Peyer's patch (tissue), 4 donors: ENCODE data around the gene IL17RD. TPM values are rescaled to one million over a fixed set of nuclear protein-coding genes. Genes with fewer than 3 reads are reported as not detected.
A peak's percentile ranks its signal among the peaks of the same experiment; 100 is the strongest.
"Not testable (repeated sequence)": the region's sequence is repeated elsewhere in the genome, so short reads cannot be mapped to it uniquely, and the experiment has no call there.

ENCODE experiments used
- DNase-seq, 3 donors: peaks; one replicate each; pipeline ENCODE4 v3.0.0-alpha.2; 2017 to 2019
- H3K27ac ChIP-seq, 4 donors: fragments of 200-600 bp; sonication (generic); one replicate each; pipeline ENCODE4 v1.5.1; 2016 to 2019
- H3K27me3 ChIP-seq, 2 donors: fragments of 200-600 bp; sonication (generic); one replicate each; pipeline ENCODE4 v1.5.1; 2019
- H3K36me3 ChIP-seq, 3 donors: fragments of 200-600 bp; sonication (generic); one replicate each; pipeline ENCODE4 v1.5.1; 2016 to 2019
- H3K4me1 ChIP-seq, 4 donors: fragments of 200-600 bp; sonication (generic); one replicate each; pipeline ENCODE4 v1.5.1; 2016 to 2019
- H3K4me3 ChIP-seq, 4 donors: fragments of 200-600 bp; sonication (generic); 1 replicate in 3 of 4; 2 replicates in 1 of 4; pipeline ENCODE4 v1.5.1; 2016 to 2019; ENCODE audit warnings: mild to moderate bottlenecking in 1 of 4
- H3K9me3 ChIP-seq, 4 donors: fragments of 200-600 bp; sonication (generic); one replicate each; pipeline ENCODE4 v1.5.1; 2016 to 2019; ENCODE audit warnings: mild to moderate bottlenecking in 1 of 4
- CTCF ChIP-seq, 6 experiments: fragments of 450-650 bp in 4 of 6; fragments of 200-600 bp in 2 of 6; sonication (generic) in 1 of 6; IDR thresholded peaks; one replicate each; pipeline ENCODE4 v1.5.1; 2017 to 2019; ENCODE audit warnings: antibody characterized with exemption in 6 of 6, mild to moderate bottlenecking in 3 of 6, moderate library complexity in 1 of 6
- POLR2A ChIP-seq, 2 donors: fragments of 450-650 bp; IDR thresholded peaks; one replicate each; pipeline ENCODE4 v1.5.1; 2017; ENCODE audit warnings: antibody characterized with exemption in 2 of 2, mild to moderate bottlenecking in 2 of 2, moderate library complexity in 2 of 2
- total RNA-seq, 4 donors: library from RNA; depleted of rRNA; stranded (reverse); fragments of >200 nt; gene quantifications; one replicate each; pipeline ENCODE4 v1.1.0, GENCODE V29; 2016

Gene IL17RD
- total RNA-seq, 4 donors from 2014 or later = 0.88 to 5.8 (median 2.1) TPM

GRCh38 chr3:57085211-57085610 lies 79.9 kb downstream of the IL17RD start:
- no peaks in the 10 kb centered on the region for H3K9me3 ChIP-seq
- H3K27me3 ChIP-seq = no peaks in the 10 kb centered on the region
- TF ChIP-seq POLR2A (IDR thresholded peaks at IDR 0.05) (no peak), CTCF (IDR thresholded peaks at IDR 0.05) (no peak)
- no peak overlapping the region for H3K4me3 ChIP-seq
- no peak overlapping the region for H3K27ac ChIP-seq
- no peak for DNase-seq
- H3K36me3 ChIP-seq = no peaks in the 10 kb centered on the region
- no peaks in the 10 kb centered on the region for H3K4me1 ChIP-seq

- H3K4me3 ChIP-seq, H3K9me3 ChIP-seq, H3K27ac ChIP-seq, DNase-seq, H3K4me1 ChIP-seq, H3K27me3 ChIP-seq, H3K36me3 ChIP-seq: not testable (repeated sequence)
Observed at GRCh38 chr3:57083266-57083995, 81.7 kb downstream of the IL17RD start.

- no peak for DNase-seq
- no peaks in the 10 kb centered on the region for H3K36me3 ChIP-seq
- H3K4me3 ChIP-seq = no peak overlapping the region
- H3K27me3 ChIP-seq = peaks cover 0 to 4% of the 10 kb centered on the region in 2 donors
- TF ChIP-seq CTCF (IDR thresholded peaks at IDR 0.05) = no peak
- TF ChIP-seq POLR2A (IDR thresholded peaks at IDR 0.05) = no peak
- H3K27ac ChIP-seq = no peak overlapping the region
- H3K9me3 ChIP-seq = no peaks in the 10 kb centered on the region
- peaks cover 0 to 13% (median 4%) of the 10 kb centered on the region in 4 donors for H3K4me1 ChIP-seq
Observed at GRCh38 chr3:57082481-57082880, 82.7 kb downstream of the IL17RD start.

GRCh38 chr3:57081173-57081572 lies 84.0 kb downstream of the IL17RD start:
- Histone ChIP-seq H3K9me3 (no peaks in the 10 kb centered on the region), H3K4me3 (no peak overlapping the region), H3K36me3 (no peaks in the 10 kb centered on the region), H3K27me3 (peaks cover 0 to 4% of the 10 kb centered on the region in 2 donors), H3K4me1 (peaks cover 0 to 13% (median 4%) of the 10 kb centered on the region in 4 donors), H3K27ac (no peak overlapping the region)
- no peak for TF ChIP-seq POLR2A (IDR thresholded peaks at IDR 0.05)
- TF ChIP-seq CTCF (IDR thresholded peaks at IDR 0.05) = no peak
- no peak for DNase-seq

GRCh38 chr3:57080171-57080570 lies 85.0 kb downstream of the IL17RD start:
- no peak for TF ChIP-seq CTCF (IDR thresholded peaks at IDR 0.05)
- no peak for TF ChIP-seq POLR2A (IDR thresholded peaks at IDR 0.05)
- Histone ChIP-seq H3K27ac (no peak overlapping the region), H3K27me3 (peaks cover 0 to 4% of the 10 kb centered on the region in 2 donors), H3K36me3 (no peaks in the 10 kb centered on the region), H3K4me1 (peaks cover 0 to 13% (median 4%) of the 10 kb centered on the region in 4 donors), H3K4me3 (no peak overlapping the region), H3K9me3 (no peaks in the 10 kb centered on the region)
- DNase-seq = no peak

GRCh38 chr3:57079474-57079831 lies 85.7 kb downstream of the IL17RD start:
- peak overlapping the region; percentile 54 to 98 (median 66) for H3K4me3 ChIP-seq
- H3K4me1 ChIP-seq = peaks cover 0 to 13% (median 4%) of the 10 kb centered on the region in 4 donors
- TF ChIP-seq CTCF (IDR thresholded peaks at IDR 0.05) (no peak), POLR2A (IDR thresholded peaks at IDR 0.05) (no peak)
- no peaks in the 10 kb centered on the region for H3K36me3 ChIP-seq
- peaks cover 0 to 4% of the 10 kb centered on the region in 2 donors for H3K27me3 ChIP-seq
- H3K27ac ChIP-seq = no peak overlapping the region
- DNase-seq = no peak
- no peaks in the 10 kb centered on the region for H3K9me3 ChIP-seq
